Ammon's horn (tissue), 1 donor: ENCODE data around the gene HEYL.
A peak's percentile ranks its signal among the peaks of the same experiment; 100 is the strongest.
"Not testable (repeated sequence)": the region's sequence is repeated elsewhere in the genome, so short reads cannot be mapped to it uniquely, and the experiment has no call there.

Experiments used
- DNase-seq: peaks from one replicate; pipeline ENCODE4 v3.0.0-alpha.2; 2016; ENCODE audit warnings: low spot score

The HEYL gene

DNA sequence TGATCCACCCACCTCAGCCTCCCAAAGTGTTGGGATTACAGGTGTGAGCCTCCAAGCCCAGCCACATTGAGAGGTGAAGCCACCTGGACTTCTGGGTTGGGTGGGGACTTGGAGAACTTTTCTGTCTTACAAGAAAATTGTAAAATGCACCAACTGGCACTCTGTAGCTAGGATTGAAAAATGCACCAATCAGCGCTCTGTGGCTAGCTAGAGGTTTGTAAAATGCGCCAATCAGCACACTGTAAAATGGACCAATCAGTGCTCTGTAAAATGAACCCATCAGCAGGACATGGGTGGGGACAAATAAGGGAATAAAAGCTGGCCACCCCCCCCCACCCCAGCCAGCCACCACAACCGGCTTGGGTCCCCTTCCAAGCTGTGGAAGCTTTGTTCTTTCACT lies 35.8 kb downstream of the HEYL start:
- not testable (repeated sequence) for DNase-seq

DNA sequence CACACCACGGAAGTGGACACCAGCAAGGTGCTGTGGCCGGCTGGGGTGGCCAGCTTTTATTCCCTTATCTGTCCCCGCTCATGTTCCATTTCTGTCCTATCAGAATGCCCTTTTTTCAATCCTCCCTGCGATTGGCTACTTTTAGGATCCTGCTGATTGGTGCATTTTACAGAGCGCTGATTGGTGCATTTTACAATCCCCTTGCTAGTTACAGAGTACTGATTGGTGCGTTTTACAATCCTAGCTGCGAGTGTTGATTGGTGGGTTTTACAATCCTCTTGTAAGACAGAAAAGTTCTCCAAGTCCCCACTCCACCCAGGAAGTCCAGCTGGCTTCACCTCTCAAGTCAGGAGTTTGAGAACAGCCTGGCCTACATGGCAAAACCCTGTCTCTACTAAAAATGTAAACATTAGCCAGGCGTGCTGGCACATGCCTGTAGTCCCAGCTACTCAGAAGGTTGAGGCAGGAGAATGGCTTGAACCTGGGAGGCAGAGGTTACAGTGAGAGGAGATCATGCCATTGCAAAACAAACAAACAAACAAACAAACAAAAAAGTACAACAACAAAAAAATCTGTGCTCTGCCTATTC lies 37.7 kb downstream of the HEYL start:
- not testable (repeated sequence) for DNase-seq

DNA sequence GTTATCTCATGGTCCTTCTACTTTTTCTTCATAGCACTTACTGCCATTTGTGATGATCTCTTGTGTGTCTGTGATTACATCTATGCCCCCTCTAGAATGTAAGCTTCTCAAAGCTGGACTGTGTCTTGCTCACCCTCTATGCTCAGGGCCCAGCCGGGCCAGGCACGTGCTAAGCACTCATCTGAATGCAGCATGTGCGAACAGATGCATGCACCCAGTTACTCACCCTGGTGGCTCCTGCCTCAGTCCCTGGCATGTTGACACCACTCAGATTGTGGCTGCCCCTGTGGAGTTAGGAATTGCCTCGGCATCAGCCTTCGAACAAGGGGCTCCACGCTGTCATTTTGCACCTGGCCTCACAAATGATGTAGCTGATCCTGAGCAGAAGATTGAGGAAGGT lies 43.3 kb downstream of the HEYL start:
- DNase-seq: no peak

DNA sequence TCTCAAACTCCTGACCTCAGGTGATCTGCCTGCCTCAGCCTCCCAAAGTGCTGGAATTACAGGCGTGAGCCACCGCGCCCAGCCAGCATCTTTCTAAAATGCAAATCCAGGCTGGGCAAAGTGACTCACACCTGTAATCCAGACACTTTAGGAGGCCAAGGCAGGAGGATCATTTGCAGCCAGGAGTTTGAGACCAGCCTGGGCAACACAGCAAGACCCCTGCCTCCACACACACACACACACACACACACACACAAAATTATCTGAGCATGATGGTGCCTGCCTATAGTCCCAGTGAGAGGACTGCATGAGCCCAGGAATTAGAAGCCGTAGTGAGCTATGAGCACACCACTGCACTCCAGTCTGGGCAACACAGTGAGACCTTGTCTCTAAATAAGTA lies 46.1 kb downstream of the HEYL start:
- no peak for DNase-seq

DNA sequence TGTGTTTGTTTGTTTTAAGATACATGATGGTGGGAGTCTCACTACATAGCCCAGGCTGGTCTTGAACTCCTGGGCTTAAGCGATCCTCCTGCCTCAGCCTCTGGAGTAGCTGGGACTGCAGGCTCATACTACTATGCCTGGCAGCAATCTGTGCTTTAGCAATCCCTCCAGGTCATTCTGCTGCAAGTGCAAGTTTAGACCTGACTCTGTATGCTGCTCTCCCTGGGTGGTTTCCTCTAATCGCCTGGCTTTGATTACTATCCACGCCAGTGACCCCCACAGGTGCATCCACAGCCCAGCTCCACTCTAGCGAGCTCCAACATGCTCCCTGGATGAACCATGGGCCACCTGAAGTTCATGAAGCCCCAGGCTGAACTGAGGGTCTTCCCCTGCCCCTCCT lies 47.4 kb downstream of the HEYL start:
- DNase-seq: no peak

DNA sequence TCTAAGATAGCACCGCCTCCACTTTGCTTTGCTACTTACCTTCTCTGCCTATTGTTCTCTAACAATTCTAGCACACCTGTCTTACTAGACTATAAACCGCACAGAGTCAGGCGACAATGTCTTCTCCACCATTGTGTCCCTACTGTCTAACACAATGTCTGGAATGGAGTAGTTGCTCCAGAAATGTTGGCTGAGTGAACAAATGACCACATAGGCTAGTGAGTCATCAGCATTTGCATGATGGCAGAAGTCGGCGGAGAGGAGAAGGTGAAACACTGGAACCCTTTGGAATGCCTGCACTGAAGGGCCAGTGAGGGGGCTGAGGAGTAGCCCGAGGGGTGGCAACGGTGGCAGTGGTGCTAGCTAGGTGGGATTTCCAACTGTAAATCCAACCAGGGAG lies 48.9 kb downstream of the HEYL start:
- no peak for DNase-seq

DNA sequence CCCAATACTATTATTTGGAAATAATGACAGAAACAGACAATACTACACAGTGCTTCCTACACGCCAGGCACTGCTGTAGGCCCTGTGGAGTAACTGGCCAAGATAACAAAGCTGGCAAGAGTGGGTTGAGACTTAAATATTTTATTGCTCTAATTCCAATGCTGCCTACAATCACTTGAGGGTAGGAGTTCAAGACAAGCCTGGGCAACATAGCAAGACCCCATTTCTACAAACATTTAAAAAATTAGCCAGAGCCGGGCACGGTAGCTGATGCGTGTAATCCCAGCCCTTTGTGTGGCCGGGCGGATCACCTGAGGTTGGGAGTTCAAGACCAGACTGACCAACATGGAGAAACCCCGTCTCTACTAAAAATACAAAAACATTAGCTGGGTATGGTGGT lies 53.5 kb downstream of the HEYL start:
- DNase-seq: no peak

DNA sequence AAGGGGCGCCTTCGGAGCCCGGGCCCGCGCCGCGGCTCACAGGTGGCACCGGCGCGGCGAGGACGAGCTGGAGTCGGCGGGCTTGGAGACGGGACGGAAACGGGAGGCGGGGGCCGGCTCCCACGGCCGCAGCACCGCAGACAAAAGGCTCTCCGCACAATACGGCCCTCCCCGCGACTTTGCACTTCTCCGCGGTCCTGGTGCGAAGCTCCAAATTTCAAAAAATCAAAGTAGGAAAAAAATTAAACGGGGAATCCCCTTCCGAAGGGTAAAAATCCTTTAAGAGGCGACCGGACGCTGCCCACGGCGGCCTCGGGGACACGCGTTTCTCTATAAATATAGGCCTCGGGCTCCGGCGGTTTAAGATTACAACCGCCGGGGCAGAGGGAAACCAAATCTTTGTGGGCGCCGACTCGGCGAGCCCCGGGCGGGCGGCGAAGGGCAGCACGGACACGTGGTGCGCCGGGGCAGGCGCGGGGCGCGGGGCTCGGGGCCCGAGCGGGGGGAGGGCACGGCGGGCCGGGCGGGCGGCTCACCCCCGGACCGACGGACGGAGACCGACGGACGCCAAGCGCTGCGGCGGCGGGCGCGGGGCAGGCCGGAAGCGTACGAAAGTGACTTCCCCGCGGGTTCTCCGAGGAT lies 63.3 kb downstream of the HEYL start:
- peak; percentile 18 for DNase-seq

DNA sequence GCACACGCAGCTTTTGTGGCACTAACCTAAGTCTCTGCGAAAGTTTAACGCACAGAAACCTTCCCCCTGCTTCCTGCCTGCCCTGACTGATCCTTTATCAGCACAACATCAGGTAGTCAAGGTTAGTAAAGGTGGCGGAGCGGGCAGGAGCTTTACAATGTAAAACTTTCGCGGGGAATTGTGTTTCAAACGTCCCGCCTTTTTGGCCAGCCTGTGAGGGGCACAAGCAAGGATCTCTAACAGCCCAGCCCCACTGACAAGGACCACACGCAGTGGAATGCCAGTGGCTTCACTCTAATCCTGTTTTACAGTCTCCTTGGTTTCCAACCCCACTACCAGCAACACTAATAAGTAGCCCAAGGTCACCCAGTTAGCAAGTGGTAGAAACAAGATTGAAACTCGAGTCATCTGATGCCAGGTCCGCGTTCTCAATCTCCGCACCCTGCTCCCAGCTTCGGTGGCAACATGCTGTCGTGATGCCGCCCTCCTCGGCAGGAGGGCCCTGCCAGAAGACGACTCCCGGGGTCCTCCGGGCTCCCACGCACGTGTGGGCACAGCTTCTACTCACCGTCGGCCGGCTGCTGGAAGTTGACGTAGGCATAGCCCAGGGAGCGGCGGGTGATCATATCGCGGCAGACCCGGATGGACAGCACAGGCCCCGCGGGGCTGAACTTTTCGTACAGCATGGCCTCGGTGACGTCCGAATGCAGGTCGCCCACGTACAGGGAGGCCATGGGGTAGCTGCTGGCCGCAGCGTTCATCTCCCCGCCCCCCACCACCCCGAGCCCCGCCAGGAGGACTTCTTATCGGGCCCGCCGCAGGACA lies 64.0 kb downstream of the HEYL start:
- DNase-seq: peak; percentile 14

DNA sequence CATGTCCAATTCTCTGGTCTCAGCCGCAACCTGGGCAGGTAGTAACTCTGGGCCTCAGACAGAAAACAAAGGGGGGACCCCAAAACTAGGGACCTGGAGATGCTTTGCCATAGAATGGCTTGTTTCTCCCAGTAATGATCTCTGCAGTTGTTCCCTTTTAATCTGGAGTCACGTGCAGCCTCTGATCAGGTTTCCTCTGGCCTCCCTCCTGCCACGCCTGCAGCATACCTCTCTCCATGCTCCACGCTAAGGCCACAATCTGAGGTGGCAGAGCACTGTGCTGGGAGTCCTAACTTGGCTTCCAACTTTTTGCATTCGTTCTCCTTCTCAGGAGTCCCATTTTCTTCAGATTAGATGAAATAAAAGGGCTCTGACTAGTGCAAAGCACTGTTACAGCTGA lies 64.8 kb downstream of the HEYL start:
- DNase-seq: no peak
